NK-92 (cell line): ENCODE results near the gene MPPE1.
"Not testable (repeated sequence)": the region's sequence is repeated elsewhere in the genome, so short reads cannot be mapped to it uniquely, and the experiment has no call there.

Experiments used
- DNase-seq: peaks from one replicate; lab custom pipeline; 2025; ENCODE audit not compliant: unreplicated experiment; lab: John Stamatoyannopoulos, UW

The MPPE1 gene

GRCh38 chr18:11859282-11859830 is 48.8 kb downstream of the MPPE1 start:
- no peak for DNase-seq

- DNase-seq, result no peak
These were observed 50.8 kb downstream of the MPPE1 start for GRCh38 chr18:11857177-11857887.

DNA sequence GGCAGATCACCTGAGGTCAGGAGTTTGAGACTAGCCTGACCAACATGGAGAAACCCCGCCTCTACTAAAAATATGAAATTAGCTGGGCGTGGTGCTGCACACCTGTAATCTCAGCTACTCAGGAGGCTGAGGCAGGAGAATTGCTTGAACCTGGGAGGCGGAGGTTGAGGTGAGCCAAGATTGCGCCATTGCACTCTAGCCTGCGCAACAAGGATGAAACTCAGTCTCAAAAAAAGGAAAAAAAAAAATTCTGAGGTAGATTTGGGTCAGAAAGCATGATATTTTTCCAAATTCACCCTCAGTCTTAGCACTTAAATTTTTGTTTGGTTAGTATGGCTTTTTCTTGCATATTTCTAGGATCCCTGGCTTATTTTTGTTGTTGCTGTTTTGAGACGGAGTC is 53.6 kb downstream of the MPPE1 start:
- not testable (repeated sequence) for DNase-seq

GRCh38 chr18:11851806-11852337 is 56.2 kb downstream of the MPPE1 start:
- DNase-seq, result no peak

DNA sequence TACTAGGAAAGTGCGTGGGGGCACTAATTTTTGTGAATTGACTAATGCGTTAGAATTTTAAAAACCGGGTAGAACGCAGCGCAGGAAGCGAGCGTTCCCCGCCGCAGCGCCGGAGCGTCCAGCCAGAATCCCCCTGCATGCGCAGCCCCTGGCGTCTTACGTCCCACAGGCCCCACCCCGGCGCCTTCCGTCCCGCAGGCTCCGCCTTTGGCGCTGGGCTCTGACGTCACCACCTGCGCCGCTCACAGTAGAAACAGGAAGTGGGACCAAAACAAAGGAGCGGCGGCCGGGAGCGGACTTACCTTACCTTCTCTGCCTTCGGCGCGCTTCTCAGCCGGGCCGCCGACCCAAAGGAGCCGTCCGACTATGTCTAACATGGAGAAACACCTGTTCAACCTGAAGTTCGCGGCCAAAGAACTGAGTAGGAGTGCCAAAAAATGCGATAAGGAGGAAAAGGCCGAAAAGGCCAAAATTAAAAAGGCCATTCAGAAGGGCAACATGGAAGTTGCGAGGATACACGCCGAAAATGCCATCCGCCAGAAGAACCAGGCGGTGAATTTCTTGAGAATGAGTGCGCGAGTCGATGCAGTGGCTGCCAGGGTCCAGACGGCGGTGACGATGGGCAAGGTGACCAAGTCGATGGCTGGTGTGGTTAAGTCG is 56.8 kb downstream of the MPPE1 start, which contains the start of gene CHMP1B:
TSS of gene CHMP1B (plus strand) at position 268 of the 660 bp plus-strand sequence. CDS start at position 367, 99 bp downstream.
- DNase-seq, result peak; percentile 50

- no peak for DNase-seq
These were observed 57.3 kb downstream of the MPPE1 start for GRCh38 chr18:11850821-11851145.

- no peak for DNase-seq
These were observed 58.1 kb downstream of the MPPE1 start for GRCh38 chr18:11849841-11850634.

- DNase-seq, result no peak
These were observed 58.8 kb downstream of the MPPE1 start for GRCh38 chr18:11849279-11849678.

GRCh38 chr18:11847811-11848210 is 60.3 kb downstream of the MPPE1 start:
- DNase-seq, result no peak

- no peak for DNase-seq
These were observed 62.5 kb downstream of the MPPE1 start for GRCh38 chr18:11845654-11846053.

GRCh38 chr18:11844436-11844835 is 63.7 kb downstream of the MPPE1 start:
- no peak for DNase-seq

DNA sequence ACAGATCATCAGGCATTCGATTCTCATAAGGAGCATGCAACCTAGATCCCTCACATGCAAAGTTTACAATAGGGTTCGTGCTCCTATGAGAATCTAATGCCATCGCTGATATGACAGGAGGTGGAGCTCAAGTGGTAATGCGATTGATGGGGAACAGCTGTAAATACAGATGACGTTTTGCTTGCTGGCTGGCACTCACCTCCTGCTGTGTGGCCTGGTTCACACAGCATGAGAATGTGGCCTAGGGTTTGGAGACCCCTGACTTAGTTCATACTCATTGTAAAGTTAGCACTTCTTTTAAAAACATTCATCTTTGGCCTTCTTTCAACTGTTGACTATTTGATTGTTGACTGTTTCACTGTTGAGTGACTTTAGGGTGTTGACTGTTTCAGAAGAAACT is 65.6 kb downstream of the MPPE1 start:
- DNase-seq, result no peak

- DNase-seq, result no peak
These were observed 67.6 kb downstream of the MPPE1 start for GRCh38 chr18:11840493-11840892.

- no peak for DNase-seq
These were observed 68.6 kb downstream of the MPPE1 start for GRCh38 chr18:11839556-11839955.

DNA sequence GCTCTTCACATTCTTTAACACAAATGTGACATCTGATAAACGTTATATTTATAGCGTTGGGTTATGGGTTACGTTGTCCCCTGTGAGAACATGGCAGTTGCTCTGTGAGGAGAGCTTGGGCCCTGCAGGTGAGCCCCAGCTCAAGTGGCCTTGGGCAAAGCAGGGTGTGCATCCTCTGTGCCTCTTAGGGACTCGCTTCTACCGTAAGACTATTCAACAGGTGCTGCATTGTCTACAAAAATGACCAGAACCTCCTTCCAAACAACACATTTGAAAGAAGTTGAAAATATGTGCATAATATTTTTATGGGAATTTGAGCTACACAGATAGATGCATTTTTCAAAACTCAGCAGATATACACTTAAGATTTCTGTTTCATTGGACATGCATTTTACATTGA is 73.3 kb downstream of the MPPE1 start:
- DNase-seq, result no peak
